Tibial artery (tissue), 4 donors: Measurements from ENCODE around the gene LYST.

Experiments
- DNase-seq, 2 donors: peaks; one replicate each; pipeline ENCODE4 v3.0.0-alpha.2; 2019
- H3K27ac ChIP-seq, 2 donors: fragments of 200-600 bp; sonication (generic) in 1 of 2; 1 replicate in 1 of 2; 2 replicates in 1 of 2; pipeline ENCODE4 v1.5.1; 2018 to 2019; ENCODE audit warnings: mild to moderate bottlenecking in 1 of 2
- H3K27me3 ChIP-seq, 2 donors: fragments of 200-600 bp; sonication (generic) in 1 of 2; one replicate each; pipeline versions ENCODE4 v1.5.1 to v1.6.0; 2016 to 2019
- H3K36me3 ChIP-seq, 3 donors: fragments of 200-600 bp; sonication (generic) in 2 of 3; one replicate each; pipeline ENCODE4 v1.5.1; 2016 to 2019; ENCODE audit warnings: mild to moderate bottlenecking in 2 of 3
- H3K4me1 ChIP-seq, 4 donors: fragments of 200-600 bp; sonication (generic) in 2 of 4; 1 replicate in 3 of 4; 2 replicates in 1 of 4; pipeline ENCODE4 v1.5.1; 2016 to 2019
- H3K4me3 ChIP-seq, 2 donors: fragments of 200-600 bp; sonication (generic) in 1 of 2; 1 replicate in 1 of 2; 2 replicates in 1 of 2; pipeline ENCODE4 v1.5.1; 2018 to 2019; ENCODE audit warnings: mild to moderate bottlenecking in 2 of 2
- H3K9me3 ChIP-seq, 3 donors: fragments of 200-600 bp; sonication (generic) in 1 of 3; one replicate each; pipeline ENCODE4 v1.5.1; 2016 to 2019
- CTCF ChIP-seq, 2 experiments: fragments of 200-600 bp in 1 of 2; fragments of 450-650 bp in 1 of 2; IDR thresholded peaks; one replicate each; pipeline ENCODE4 v1.5.1; 2017 to 2019; ENCODE audit warnings: antibody characterized with exemption in 2 of 2, mild to moderate bottlenecking in 1 of 2, moderate library complexity in 1 of 2
- intact Hi-C: fragments of 100-400 bp; cut with DNase I; formaldehyde crosslinking; loops from one replicate; pipeline ENCODE4 v1.15.0; 2023; ENCODE audit warnings: low total_unique reads

Gene LYST

GRCh38 chr1:235722858-235723257 is 143.8 kb downstream of the LYST start:
- Histone ChIP-seq H3K9me3 (no peaks in the 10 kb centered on the region), H3K4me3 (no peak overlapping the region), H3K27ac (no peak overlapping the region), H3K36me3 (peaks cover 39 to 50% (median 47%) of the 10 kb centered on the region in 3 donors), H3K27me3 (no peaks in the 10 kb centered on the region), H3K4me1 (no peaks in the 10 kb centered on the region)
- TF ChIP-seq CTCF (IDR thresholded peaks at IDR 0.05) = no peak
- intact Hi-C loops = no loop called here
- no peak for DNase-seq

GRCh38 chr1:235721982-235722381 is 144.7 kb downstream of the LYST start:
- no peak for DNase-seq
- H3K4me1 ChIP-seq = no peaks in the 10 kb centered on the region
- no peaks in the 10 kb centered on the region for H3K9me3 ChIP-seq
- H3K27ac ChIP-seq = no peak overlapping the region
- no peak for TF ChIP-seq CTCF (IDR thresholded peaks at IDR 0.05)
- H3K4me3 ChIP-seq = no peak overlapping the region
- H3K36me3 ChIP-seq = peaks cover 38 to 56% (median 48%) of the 10 kb centered on the region in 3 donors
- no peaks in the 10 kb centered on the region for H3K27me3 ChIP-seq
- intact Hi-C loops = no loop called here

- no peak for TF ChIP-seq CTCF (IDR thresholded peaks at IDR 0.05)
- Histone ChIP-seq H3K9me3 (no peaks in the 10 kb centered on the region), H3K4me3 (no peak overlapping the region), H3K27me3 (no peaks in the 10 kb centered on the region), H3K27ac (no peak overlapping the region), H3K36me3 (peaks cover 48 to 66% (median 60%) of the 10 kb centered on the region in 3 donors), H3K4me1 (no peaks in the 10 kb centered on the region)
- DNase-seq = no peak
- intact Hi-C loops = no loop called here
These were observed 146.2 kb downstream of the LYST start for GRCh38 chr1:235720544-235720943.

- no peak for TF ChIP-seq CTCF (IDR thresholded peaks at IDR 0.05)
- Histone ChIP-seq H3K4me3 (no peak overlapping the region), H3K36me3 (peaks cover 43 to 70% (median 67%) of the 10 kb centered on the region in 3 donors), H3K27ac (no peak overlapping the region), H3K9me3 (no peaks in the 10 kb centered on the region), H3K27me3 (no peaks in the 10 kb centered on the region), H3K4me1 (no peaks in the 10 kb centered on the region)
- intact Hi-C loops = no loop called here
- DNase-seq = no peak
These were observed 152.4 kb downstream of the LYST start for GRCh38 chr1:235714205-235714897.

GRCh38 chr1:235712812-235713211 is 153.9 kb downstream of the LYST start:
- no peaks in the 10 kb centered on the region for H3K9me3 ChIP-seq
- no peaks in the 10 kb centered on the region for H3K27me3 ChIP-seq
- intact Hi-C loops = no loop called here
- H3K4me1 ChIP-seq = no peaks in the 10 kb centered on the region
- peaks cover 58 to 74% (median 72%) of the 10 kb centered on the region in 3 donors for H3K36me3 ChIP-seq
- no peak overlapping the region for H3K4me3 ChIP-seq
- TF ChIP-seq CTCF (IDR thresholded peaks at IDR 0.05) = no peak
- DNase-seq = no peak
- H3K27ac ChIP-seq = no peak overlapping the region
